Myocyte (in vitro differentiated cells): Measurements from ENCODE around the gene MTG2. TPM values are rescaled to one million over a fixed set of nuclear protein-coding genes. Genes with fewer than 3 reads are reported as not detected.

Experiments
- DNase-seq: peaks from one replicate; pipeline ENCODE4 v3.0.0-alpha.2; 2012; ENCODE audit warnings: low read depth
- total RNA-seq: library from RNA; depleted of rRNA; stranded (reverse); fragments of >200 nt; gene quantifications from 2 replicates; pipeline ENCODE4 v1.2.3, GENCODE V29; 2014

Gene MTG2
- total RNA-seq, 1 donor from 2014 or later, result 39.5 TPM

DNA sequence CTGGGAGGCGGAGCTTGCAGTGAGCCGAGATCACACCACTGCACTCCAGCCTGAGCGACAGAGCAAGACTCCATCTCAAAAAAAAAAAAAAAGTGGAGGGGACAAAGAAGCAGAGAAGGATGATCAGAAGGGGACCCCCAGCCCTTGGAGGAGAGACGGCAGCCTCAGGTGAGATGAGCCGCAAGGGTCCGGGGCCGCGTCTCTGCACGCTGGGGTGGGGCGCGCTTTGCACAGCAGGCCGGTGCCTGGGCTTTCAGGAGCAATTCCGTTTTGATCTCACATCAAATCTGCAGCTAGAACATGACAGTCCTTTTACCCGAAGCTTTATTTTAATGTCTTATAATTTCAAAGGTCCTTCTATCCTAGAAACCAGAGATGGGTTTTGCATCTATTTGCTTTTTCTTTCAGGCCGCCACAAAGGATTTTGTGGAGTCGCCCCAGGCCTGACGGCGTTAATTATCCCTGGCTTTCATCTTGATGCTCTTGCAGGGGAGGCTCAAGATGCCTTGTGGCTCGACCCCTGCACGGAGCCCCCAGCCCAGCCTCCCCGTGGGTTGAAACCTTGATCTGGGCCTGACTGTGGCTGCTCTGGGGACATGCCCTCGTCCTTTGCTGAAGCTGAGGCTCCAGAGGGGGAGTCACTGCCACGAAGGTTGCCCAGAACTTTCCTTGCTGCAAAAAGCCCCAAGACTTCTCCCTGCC is 20.0 kb downstream of the MTG2 start:
- DNase-seq, result no peak

DNA sequence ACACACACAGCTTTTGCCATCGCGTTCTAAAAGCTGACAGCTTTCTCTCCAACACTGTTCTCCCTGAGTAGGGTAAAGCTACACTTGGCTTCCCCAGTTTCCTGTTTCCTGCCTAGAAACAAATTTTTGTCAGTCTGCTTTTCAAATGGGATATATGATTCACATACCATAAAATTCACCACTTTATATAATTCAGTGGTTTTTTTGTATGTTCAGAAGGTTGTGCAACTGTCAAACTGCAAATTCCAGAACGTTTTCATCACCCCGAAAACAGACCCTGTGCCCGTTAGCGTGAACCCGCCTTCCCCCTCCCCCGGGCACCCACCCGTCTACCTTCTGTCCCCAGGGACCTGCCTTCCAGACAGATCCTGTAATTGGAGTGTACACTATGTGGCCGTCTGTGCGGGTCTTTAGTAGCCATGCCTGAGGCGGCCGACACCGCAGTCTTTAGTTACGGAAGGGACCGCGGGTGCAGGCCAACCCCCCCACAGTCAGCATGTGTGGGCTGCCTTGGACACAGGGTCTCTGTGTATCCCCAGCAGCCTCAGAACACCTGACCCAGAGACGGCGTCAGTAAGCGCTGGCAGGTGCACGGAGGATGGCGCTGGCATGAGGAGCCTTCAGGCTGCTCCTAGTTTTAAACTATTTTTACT is 20.7 kb downstream of the MTG2 start:
- DNase-seq, result no peak

DNA sequence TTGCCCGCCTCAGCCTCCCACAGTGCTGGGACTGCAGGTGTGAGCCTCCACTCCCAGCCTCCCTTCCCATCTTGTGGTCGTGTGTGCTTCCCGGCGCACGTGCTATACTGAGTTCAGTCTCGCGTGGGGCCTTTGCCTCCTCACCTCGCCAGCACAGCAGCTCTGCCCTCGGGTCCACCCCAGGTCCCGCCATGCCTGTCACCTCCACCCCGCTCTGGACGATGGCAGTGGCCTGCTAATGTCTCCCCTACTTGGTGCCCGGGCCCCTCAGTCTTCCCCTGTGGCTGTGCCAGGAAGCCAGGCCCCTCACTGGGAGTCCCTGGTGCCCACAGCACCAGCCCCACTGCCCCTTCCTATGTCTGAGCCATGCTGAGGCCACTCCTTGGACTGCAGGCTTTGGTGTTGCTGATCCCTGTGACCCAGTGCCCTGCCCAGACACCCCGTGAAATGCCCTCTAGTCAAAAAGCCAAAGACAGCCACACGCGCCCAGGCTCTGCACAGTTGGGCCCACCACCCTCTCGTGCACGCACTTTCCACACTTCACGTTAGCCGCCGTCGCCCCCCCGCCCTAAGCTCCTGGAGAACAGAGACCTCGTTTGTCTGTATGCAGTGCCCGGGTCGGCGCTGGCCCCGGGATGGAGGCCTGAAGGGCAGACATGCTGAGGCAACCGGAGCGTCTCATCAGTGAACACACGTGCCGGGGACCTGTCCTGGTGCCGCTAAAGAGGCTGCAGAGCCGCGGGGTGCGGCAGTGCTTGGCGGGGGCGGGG is 23.0 kb downstream of the MTG2 start:
- no peak for DNase-seq

DNA sequence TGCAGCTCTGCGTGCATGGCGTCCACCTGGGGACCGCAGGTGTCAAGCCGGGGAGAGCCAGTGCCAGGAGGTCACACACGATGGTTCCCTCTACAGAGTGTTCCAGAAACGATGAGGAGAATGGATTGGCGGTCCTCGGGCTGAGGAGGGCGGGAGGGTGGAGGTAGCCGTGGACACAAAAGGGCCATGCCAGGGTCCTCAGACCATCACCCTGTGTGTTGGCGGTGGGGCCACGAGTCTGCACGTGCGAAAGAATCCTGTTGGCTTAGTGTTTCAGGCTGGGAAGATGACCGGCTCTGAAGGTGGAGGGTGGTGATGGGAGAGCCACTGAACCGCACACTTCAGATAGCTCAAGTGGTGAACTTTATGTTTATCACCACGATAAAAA is 23.6 kb downstream of the MTG2 start:
- no peak for DNase-seq

- no peak for DNase-seq
Measured at GRCh38 chr20:62208061-62208794, 25.4 kb downstream of the MTG2 start.

- no peak for DNase-seq
Measured at GRCh38 chr20:62208795-62209755, 26.2 kb downstream of the MTG2 start.

GRCh38 chr20:62209850-62210495 is 27.1 kb downstream of the MTG2 start:
- no peak for DNase-seq

DNA sequence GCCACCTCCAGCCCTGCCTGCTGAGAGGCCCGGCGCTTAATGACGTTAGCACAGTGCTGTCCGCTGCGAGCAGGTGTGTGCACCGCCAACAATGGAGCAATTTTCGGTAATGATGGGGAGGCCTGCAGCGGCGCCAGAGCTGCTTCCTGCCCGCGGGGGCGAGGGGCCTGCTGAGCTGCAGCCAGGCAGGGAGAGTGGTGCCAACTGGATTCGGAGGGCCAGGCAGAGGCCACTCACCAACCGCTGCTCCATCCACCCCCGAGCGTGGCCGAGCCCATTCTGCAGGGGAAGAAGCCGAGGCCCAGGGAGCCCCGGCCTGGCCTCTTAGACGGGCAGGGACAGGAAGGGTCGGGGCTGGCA is 27.6 kb downstream of the MTG2 start:
- DNase-seq, result no peak

DNA sequence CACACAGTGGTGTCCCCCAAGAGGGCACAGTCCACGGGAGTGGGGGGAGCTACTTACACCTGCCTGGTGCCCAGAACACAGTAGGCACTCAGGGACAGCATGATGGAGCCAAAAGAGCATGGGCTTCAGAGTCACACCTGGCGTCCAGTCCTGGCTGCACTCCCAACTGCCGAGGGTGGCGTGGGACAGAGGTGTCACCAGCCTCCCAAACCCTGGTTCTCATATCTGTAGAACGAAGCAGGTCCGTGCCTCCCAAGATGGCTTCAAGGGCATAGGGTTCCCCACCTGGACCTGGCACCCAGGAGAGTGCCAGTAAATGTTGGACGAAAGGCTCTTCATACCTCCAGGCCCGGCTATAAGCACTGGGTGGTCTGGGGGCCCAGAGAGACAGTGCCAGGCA is 28.4 kb downstream of the MTG2 start:
- DNase-seq, result no peak

- DNase-seq, result no peak
Measured at GRCh38 chr20:62211769-62212288, 29.0 kb downstream of the MTG2 start.

GRCh38 chr20:62212299-62212698 is 29.5 kb downstream of the MTG2 start:
- no peak for DNase-seq

GRCh38 chr20:62214067-62214466 is 31.2 kb downstream of the MTG2 start:
- no peak for DNase-seq

DNA sequence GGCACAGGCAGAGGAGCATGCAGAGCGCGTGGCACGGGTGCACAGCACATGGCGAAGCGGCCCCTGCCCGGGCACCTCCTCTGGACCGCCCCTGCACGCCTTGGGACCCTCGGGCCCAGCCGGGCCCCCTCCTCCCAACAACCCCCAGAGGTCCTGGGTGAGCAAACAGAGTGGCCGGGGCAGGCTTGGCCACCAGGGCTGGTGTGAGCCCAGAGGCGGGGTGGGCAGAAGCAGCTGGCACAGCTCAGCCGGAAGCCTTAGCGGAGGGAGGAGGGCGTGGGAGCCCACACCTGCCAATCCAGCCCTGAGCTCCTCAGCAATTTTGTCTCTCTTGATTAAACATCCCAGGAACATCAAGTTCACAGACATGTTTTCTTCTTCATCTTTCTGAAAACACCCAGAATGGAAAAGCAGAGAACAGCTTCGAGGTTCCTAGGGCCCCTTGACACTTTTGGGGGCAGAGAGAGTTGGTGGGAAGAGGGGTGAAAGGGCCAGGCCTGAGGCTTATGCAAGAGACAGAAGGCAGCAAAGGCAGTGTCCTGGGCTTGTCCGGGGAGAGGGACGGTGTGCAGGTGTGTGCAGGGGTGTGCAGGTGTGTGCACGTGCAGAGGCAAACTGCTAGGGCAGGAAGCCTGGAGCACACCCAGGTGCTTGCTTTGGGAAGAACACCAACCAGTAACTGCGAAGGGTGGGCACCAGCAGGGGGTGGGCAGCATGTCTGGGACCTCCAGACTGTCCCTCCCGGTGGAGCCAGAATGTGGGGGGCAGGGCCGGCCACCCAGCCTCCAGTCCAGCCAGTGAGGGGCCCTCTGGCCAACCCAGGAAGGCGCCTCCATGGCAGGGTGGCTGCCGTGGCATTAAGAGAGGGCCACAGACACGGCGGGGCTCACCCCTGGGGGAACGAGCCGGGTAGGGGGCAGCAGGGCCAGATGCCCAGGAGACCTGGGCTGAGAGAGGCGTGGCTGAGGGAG is 32.5 kb downstream of the MTG2 start:
- no peak for DNase-seq

GRCh38 chr20:62215991-62216635 is 33.3 kb downstream of the MTG2 start:
- no peak for DNase-seq

DNA sequence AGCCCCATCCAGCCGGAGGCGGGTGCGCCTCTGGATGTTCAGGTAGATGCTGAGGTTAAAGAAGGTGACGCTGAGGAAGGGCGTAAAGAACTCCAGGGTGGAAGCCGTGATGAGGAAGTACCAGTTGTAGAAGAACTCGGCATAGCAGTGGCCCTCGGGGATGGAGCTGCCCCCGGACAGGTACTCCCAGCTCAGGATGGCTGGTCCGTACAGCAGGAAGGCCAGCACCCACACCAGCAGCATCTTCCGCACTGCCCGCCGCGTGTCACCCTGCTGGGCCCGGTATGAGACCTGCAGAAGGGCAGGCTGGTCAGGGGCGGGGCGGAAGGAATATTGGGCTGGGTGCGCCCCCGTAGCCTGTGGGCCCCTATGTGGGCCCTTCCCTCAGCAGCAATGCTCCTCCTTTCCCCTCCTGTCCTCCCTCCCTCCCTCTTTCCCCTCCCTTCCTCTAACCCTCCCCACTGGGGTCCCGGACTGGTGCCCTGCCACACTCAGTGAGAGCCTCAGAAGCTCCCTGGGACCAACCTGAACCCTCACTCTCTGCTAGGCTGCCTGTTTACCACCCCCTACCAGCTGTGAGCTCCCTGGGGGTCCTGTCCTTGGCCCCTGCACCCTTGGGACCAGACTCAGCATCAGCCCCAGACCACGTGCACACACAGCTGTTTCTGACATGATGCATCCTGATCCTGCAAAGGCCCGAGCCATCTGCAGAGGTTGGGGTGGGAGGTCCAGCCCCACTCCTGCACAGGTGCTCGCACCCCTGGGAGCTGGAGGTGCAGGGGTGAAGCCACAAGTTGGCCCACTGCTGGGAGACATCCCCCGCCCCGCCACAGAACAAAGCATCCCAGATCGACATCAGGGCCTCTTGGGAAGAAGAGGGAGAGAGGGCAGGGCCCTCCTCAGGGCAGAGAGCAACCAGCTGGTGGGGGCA is 34.1 kb downstream of the MTG2 start:
- DNase-seq, result no peak

DNA sequence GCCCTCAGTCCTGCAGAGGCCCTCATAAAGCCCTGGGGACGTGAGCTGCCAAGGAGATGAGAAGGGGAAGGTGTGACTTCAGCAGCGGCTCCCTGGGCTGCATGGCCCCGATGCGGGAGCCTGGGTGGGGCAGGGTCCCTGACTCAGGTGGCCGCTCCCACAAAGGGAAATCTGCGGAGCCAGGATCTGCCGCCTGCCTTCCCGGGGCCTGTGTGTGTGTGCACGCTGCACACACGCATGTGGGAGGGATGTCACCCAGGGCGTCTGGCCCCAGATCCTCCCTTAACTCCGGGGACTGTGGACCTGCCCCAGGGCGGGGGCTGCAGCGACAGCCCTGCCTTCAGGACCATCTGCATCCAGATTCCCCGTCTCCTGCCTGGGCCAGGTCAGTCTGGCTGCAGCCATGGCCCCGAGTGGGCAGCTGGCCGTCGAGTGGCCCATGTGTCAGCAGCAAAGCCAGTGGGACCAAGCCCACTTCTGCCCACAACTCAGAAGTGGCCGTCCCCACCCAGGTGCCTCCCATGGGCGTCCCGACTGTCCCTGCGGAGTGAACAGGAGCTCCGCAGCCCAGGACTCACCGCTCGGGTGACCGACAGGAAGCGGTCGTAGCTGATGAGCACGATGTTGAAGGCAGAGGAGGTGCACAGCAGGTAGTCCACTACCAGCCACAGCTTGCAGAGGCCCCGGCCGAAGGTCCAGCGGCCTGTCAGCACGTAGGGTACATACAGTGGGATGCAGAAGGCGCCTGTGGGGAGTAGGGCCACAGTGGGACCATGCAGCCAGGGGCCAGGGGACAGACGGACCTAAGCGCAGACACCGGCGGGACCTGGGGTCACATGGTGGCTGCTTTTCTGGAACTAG is 35.3 kb downstream of the MTG2 start:
- no peak for DNase-seq
